Subcutaneous adipose tissue (tissue), 4 donors: Measurements from ENCODE around the gene GUCA2B. TPM values are rescaled to one million over a fixed set of nuclear protein-coding genes. Genes with fewer than 3 reads are reported as not detected.

ENCODE experiments used
- CTCF ChIP-seq: fragments of 450-650 bp; IDR thresholded peaks from one replicate; pipeline ENCODE4 v1.5.1; 2016; ENCODE audit warnings: low read depth, mild to moderate bottlenecking, control low read depth, antibody characterized with exemption, moderate library complexity
- total RNA-seq, 4 donors: library from RNA; depleted of rRNA; stranded (reverse); fragments of >200 nt; gene quantifications; one replicate each; pipeline ENCODE4 v1.1.0, GENCODE V29; 2016

GUCA2B gene
- total RNA-seq, 4 donors from 2014 or later: not detected

- no peak for TF ChIP-seq CTCF
Observed at GRCh38 chr1:42133809-42134526, 19.2 kb upstream of the GUCA2B start.

- TF ChIP-seq CTCF: no peak
Observed at GRCh38 chr1:42135426-42135825, 17.8 kb upstream of the GUCA2B start.

GRCh38 chr1:42136466-42136865, 16.7 kb upstream of the GUCA2B start:
- TF ChIP-seq CTCF: no peak

- no peak for TF ChIP-seq CTCF
Observed at GRCh38 chr1:42137766-42138165, 15.4 kb upstream of the GUCA2B start.

GRCh38 chr1:42138586-42138985, 14.6 kb upstream of the GUCA2B start:
- no peak for TF ChIP-seq CTCF

GRCh38 chr1:42139444-42139843, 13.8 kb upstream of the GUCA2B start:
- no peak for TF ChIP-seq CTCF

- TF ChIP-seq CTCF: no peak
Observed at GRCh38 chr1:42140191-42140590, 13.0 kb upstream of the GUCA2B start.
